Skeletal muscle cell (primary cell): ENCODE results near the gene B2M.
"Not testable (repeated sequence)": the region's sequence is repeated elsewhere in the genome, so short reads cannot be mapped to it uniquely, and the experiment has no call there.

Experiments used
- DNase-seq: peaks from one replicate; pipeline ENCODE4 v3.0.0-alpha.2; 2010; ENCODE audit warnings: low read depth
- H3K4me3 ChIP-seq: 2 replicates; pipeline ENCODE4 v1.5.1; 2011; ENCODE audit warnings: low read depth, mild to moderate bottlenecking, control low read depth, low read length, moderate library complexity

The B2M gene

DNA sequence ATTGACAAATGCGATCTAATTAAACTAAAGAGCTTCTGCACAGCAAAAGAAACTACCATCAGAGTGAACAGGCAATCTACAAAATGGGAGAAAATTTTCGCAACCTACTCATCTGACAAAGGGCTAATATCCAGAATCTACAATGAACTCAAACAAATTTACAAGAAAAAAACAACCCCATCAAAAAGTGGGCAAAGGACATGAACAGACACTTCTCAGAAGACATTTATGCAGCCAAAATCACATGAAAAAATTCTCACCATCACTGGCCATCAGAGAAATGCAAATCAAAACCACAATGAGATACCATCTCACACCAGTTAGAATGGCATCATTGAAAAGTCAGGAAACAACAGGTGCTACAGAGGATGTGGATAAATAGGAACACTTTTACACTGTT, 32.1 kb downstream of the B2M start:
- not testable (repeated sequence) for H3K4me3 ChIP-seq, DNase-seq

DNA sequence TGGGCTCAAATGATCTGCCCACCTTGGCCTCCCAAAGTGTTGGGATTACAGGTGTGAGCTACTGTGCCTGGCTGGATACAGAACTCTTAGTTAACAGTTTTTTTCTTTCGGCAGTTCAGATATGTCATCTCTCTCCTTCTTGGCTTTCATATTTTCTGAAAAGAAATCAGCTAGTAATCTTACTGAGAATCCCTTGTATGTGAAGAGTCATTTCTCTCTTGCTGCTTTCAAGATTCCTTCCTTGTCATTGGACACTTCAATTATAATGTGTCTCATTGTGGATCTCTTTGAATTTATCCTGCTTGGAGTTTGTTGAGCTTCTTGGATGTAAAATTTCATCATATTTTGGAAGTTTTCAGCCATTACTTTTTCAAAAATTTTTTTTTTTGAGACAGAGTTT, 42.0 kb downstream of the B2M start:
- DNase-seq, result no peak
- H3K4me3 ChIP-seq, result no peak overlapping the region

DNA sequence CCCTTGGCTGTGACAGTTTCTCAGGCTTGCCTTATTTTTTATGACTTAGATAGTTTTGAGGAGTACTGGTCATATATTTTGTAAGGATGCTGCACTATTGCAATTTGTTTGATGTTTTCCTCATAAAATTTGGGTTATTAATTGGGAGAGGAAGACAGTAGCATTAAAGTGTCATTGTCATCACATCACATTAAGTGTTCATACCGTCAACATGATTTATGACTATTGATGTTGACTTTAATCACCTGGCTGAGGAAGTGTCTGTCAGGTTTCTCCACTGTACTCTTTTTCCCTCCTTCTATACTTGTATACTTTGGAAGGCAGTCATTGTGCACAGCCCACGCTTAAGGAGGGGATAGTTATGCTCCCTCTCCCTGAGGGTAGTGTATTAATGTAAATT, 51.9 kb downstream of the B2M start:
- DNase-seq, result no peak
- no peak overlapping the region for H3K4me3 ChIP-seq

DNA sequence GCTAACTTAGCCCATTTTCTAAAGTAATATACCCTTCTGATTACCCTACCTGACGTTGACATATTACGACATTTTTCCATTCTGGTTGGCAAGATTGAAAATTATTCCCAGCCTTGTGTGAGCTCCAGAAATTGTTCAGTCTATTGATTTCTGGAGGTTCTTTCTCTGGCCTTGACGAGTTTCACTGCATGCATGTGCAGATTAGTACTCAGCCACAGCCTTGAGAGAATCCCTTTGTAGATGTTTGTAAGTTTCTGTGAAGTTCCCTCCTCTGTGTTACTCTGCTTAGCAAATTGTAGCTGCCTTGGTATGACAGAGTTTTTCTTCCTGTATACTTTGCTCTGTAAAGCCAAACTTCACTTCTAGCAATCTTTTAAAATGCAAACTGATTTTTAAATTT, 52.5 kb downstream of the B2M start:
- no peak overlapping the region for H3K4me3 ChIP-seq
- no peak for DNase-seq

DNA sequence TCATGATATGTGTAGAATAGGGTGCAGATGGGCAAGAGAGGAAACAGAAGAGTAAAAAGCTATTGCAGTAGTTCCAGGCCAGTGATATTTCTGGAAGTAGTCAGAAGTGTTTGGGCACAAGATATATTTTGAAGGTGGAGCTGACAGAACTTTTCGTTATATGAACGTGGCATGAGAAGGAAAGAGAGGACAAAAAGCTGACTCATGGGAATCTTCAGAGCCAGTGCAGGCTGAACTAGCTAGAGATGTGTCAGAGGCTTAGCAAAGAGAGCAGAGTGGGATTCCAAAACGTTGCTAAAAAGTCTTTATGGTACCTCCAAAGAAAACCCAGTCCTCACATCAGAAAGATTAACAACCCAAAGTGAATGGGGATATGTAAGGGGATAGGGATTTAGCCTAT, 53.7 kb downstream of the B2M start:
- DNase-seq, result no peak
- H3K4me3 ChIP-seq, result no peak overlapping the region
